Central memory CD4-positive, alpha-beta T cell (primary cell): ENCODE results near the gene RANBP3.
"Not testable (repeated sequence)": the region's sequence is repeated elsewhere in the genome, so short reads cannot be mapped to it uniquely, and the experiment has no call there.

Source experiments
- DNase-seq: peaks from one replicate; pipeline ENCODE4 v3.0.0; 2022

RANBP3 gene

GRCh38 chr19:5880604-5881078, 97.3 kb downstream of the RANBP3 start:
- DNase-seq, result no peak

- no peak for DNase-seq
These were observed 97.7 kb downstream of the RANBP3 start for GRCh38 chr19:5880196-5880595.

GRCh38 chr19:5877882-5878281, 100.1 kb downstream of the RANBP3 start:
- no peak for DNase-seq

DNA sequence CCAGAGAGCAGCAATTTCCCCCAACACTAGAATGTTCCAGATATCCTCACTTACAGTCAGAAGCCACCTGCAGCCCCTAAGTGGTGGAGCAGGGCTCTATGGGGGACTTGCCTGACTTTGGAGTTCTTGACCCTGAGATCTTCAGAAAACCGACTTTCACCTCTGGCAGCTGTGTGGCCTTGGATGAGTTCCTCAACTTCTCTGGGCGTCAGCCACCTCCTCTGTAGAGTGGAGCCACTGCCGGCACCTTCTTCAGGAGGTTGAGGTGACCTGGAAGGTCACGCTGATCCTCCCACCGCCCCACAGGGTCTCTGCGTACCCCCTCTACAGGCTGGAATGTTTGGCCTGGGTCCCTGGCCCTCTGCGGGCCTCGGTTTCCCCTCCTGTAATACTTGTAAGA, 100.5 kb downstream of the RANBP3 start:
- no peak for DNase-seq

- DNase-seq, result not testable (repeated sequence)
These were observed 103.4 kb downstream of the RANBP3 start for GRCh38 chr19:5874496-5874895.

DNA sequence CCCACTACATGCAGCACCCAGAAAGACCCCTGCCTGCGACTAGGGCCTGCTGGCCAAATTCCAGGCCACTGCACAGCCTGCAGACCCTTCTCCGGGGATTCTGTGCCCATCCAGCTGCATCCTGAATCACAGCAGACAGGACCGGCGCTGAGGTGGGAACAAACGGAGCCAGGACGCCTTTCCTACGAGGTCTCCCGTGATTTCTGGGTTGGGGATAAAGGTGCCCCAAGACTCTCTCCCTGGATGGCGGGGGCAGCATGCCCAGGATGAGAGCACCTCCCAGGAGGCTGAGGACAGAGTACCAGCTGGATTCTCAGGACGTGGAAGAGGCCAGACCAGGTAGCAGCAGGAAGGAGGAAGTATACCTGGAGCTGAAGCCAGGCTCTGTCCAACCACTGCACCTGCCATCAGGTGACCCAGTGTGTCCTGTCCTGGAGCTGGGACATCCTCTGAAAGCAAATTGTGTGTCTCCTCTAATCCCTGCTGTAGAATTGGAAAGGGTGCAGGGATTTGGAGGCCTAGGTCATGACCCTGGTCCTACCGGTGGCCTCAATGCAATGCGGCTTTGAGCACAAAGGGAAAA, 104.2 kb downstream of the RANBP3 start:
- DNase-seq, result no peak

DNA sequence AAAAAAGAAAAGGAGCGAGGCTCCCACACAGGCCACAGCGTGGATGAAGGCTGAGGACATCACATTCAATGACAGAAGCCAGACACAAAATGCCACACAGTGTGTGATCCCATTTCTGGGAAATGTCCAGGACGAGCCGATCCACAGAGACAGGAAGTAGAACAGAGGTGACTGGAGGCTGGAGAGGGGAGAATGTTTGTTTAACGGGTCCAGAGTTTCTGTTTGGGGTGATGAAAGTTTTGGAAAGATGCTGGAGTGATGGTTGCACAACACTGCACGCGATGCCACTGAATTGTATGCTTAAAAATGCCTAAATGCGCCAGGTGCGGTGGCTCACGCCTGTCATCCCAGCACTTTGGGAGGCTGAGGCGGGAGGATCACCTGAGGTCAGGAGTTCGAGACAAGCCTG, 107.0 kb downstream of the RANBP3 start:
- DNase-seq, result no peak

DNA sequence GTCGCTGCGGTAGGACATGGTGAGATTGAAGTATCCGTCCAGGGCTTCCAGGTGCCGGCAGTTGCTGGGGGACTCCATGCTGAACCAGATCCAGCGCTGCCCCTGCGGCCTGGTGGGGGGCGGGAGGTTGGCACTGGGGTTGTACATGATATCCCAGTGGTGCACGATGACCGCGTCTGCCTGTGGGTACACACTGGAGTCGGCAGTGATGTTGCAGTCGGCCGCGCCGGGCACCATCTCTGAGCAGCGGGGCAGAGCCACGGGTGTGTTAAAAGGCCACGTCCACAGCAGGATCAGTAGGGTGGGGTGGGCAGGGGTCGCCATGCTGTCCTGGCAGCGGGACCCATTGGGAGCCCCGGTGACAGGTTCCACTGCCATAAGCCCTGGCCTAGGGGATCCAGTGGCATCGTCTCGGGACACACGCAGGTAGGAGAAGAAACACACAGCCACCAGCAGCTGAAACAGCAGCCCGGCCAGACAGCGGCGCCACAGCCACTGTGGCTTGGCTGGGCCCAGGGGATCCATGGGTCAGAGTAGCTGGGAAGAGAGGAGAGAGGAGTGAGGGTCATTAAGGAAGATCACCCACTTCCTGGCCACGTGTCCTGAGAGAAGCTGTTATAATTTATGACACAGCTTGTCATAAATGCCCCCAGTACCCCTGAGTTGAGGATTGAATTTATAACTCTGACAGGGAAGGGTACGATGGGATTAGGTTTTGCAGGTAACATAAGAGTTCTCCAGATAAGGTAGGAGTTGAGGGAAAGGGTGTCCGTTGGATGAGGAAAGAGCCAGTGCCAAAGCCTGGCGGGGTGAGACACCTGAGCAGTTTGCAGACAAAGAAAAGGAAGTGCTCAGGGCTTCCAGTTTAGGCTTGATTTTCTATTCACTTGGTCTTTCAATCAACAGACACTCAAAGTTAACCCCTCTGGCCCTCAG, 110.5 kb downstream of the RANBP3 start:
- no peak for DNase-seq
